GM12878 (cell line): ENCODE measurements around the gene PLPPR2. TPM values are rescaled to one million over a fixed set of nuclear protein-coding genes. Genes with fewer than 3 reads are reported as not detected.

Experiments
- ATAC-seq: fragments of 200-7000 bp; cut with Tn5 transposase; 3 replicates; pipeline ENCODE4 v1.9.1; 2020; ENCODE audit warnings: mild to moderate bottlenecking, moderate library complexity
- BruUV-seq: library from RNA; stranded (reverse); fragments of 400-500 nt; replicated peaks from 2 replicates; lab custom pipeline; 2021; lab: Mats Ljungman, UMichigan
- CTCF ChIA-PET: fragments of 300-600 bp; sonication (Branson Sonifier 250); formaldehyde crosslinking; extraction: SDS; loops from one replicate; lab custom pipeline; 2021; ENCODE audit warnings: inconsistent platforms; lab: Yijun Ruan, JAX
- POLR2A ChIA-PET: fragments of 350-600 bp; formaldehyde crosslinking; extraction: SDS; loops from one replicate; lab custom pipeline; 2021; ENCODE audit warnings: inconsistent platforms; lab: Charles Lee
- RAD21 ChIA-PET: fragments of 300-600 bp; sonication (Branson Sonifier 250); formaldehyde crosslinking; loops from one replicate; lab custom pipeline; 2023; ENCODE audit warnings: antibody characterized with exemption; ENCODE audit not compliant: unreplicated experiment; lab: Charles Lee
- SMC1A ChIA-PET: fragments of 300-600 bp; sonication (Branson Sonifier 250); formaldehyde crosslinking; loops from one replicate; lab custom pipeline; 2023; ENCODE audit not compliant: unreplicated experiment, uncharacterized antibody; lab: Charles Lee
- DNase-seq: peaks from one replicate; pipeline ENCODE4 v3.0.0-alpha.2; 2011; ENCODE audit warnings: low read depth, low spot score
- FAIRE-seq: peaks from 3 replicates; lab custom pipeline; 2011; peaks lifted over from hg19 to GRCh38; lab: Jason Lieb, UNC
- H2AFZ ChIP-seq: 2 replicates; pipeline ENCODE4 v1.6.0; 2011; ENCODE audit warnings: low read depth, low read length, control low read depth; ENCODE audit not compliant: control insufficient read depth
- H3K27ac ChIP-seq: 2 replicates; pipeline ENCODE4 v1.5.1; 2011; ENCODE audit warnings: control low read depth; ENCODE audit not compliant: control insufficient read depth, insufficient read depth
- H3K27me3 ChIP-seq, 2 experiments: replicated peaks in 1 of 2; 2 replicates each; pipeline versions ENCODE4 v1.6.0 to v1.6.1; 2011; ENCODE audit warnings: low read length in 1 of 2; ENCODE audit not compliant: control insufficient read depth in 2 of 2, insufficient read depth in 2 of 2
- H3K36me3 ChIP-seq, 2 experiments: 2 replicates each; pipeline ENCODE4 v1.5.1; 2011; ENCODE audit warnings: low read length in 1 of 2; ENCODE audit not compliant: control insufficient read depth in 2 of 2, insufficient read depth in 2 of 2
- H3K4me1 ChIP-seq: 2 replicates; pipeline ENCODE4 v1.6.1; 2011; ENCODE audit warnings: mild to moderate bottlenecking, low read length, moderate library complexity, mixed read lengths; ENCODE audit not compliant: control insufficient read depth, insufficient read depth
- H3K4me2 ChIP-seq: 2 replicates; pipeline ENCODE4 v1.6.0; 2011; ENCODE audit warnings: control low read depth; ENCODE audit not compliant: control insufficient read depth, insufficient read depth
- H3K4me3 ChIP-seq: fragments of 200-600 bp; sonication (generic); 2 replicates; pipeline ENCODE4 v1.5.1; 2016
- H3K79me2 ChIP-seq: 2 replicates; pipeline ENCODE4 v1.6.0; 2011; ENCODE audit warnings: low read length; ENCODE audit not compliant: control insufficient read depth, insufficient read depth
- H3K9ac ChIP-seq: 2 replicates; pipeline ENCODE4 v1.8.0; 2011; ENCODE audit warnings: low read length, control low read depth, mixed read lengths; ENCODE audit not compliant: control insufficient read depth, insufficient read depth
- H3K9me3 ChIP-seq: replicated peaks from 3 replicates; pipeline ENCODE4 v1.5.1; 2011; ENCODE audit warnings: mild to moderate bottlenecking, low read length; ENCODE audit not compliant: control insufficient read depth, insufficient read depth
- H4K20me1 ChIP-seq: 2 replicates; pipeline ENCODE4 v1.6.0; 2011; ENCODE audit not compliant: control insufficient read depth, insufficient read depth
- BHLHE40 ChIP-seq, 2 experiments: fragments of 450-650 bp in 1 of 2; IDR thresholded peaks; 2 replicates each; pipeline ENCODE4 v1.6.1; 2011 to 2017; ENCODE audit warnings: low read depth in 2 of 2, borderline replicate concordance in 1 of 2, improper control_type of control experiment in 1 of 2, low read length in 1 of 2, mild to moderate bottlenecking in 1 of 2
- CREM ChIP-seq: IDR thresholded peaks from 2 replicates; pipeline ENCODE4 v1.6.1; 2014; ENCODE audit warnings: antibody characterized with exemption, low read depth
- HCFC1 ChIP-seq: fragments of 150-350 bp; IDR thresholded peaks from 2 replicates; pipeline ENCODE4 v1.6.1; 2014; ENCODE audit warnings: low read length
- HDAC6 ChIP-seq: fragments of 200-600 bp; sonication (generic); IDR thresholded peaks from one replicate; pipeline ENCODE4 v1.8.0; 2017; ENCODE audit warnings: antibody characterized with exemption; ENCODE audit not compliant: unreplicated experiment
- IKZF2 ChIP-seq, 2 experiments: fragments of 450-650 bp; IDR thresholded peaks; 2 replicates each; pipeline ENCODE4 v1.6.1; 2017; ENCODE audit warnings: mild to moderate bottlenecking in 2 of 2, moderate library complexity in 2 of 2
- KAT2A ChIP-seq: conservative IDR thresholded peaks from 2 replicates; pipeline ENCODE4 v1.6.1; 2011; ENCODE audit warnings: low read depth, low read length; ENCODE audit not compliant: control insufficient read depth
- LARP7 ChIP-seq: fragments of 450-650 bp; IDR thresholded peaks from 2 replicates; pipeline ENCODE4 v1.6.1; 2017; ENCODE audit warnings: mild to moderate bottlenecking
- MEF2B ChIP-seq: fragments of 450-650 bp; IDR thresholded peaks from 2 replicates; pipeline ENCODE4 v1.6.1; 2018; ENCODE audit warnings: mild to moderate bottlenecking, moderate library complexity; ENCODE audit not compliant: partially characterized antibody, poor library complexity, severe bottlenecking
- RUNX3 ChIP-seq: IDR thresholded peaks from 2 replicates; pipeline ENCODE4 v1.6.1; 2012; ENCODE audit warnings: low read length, inconsistent platforms
- SP1 ChIP-seq: IDR thresholded peaks from one replicate; pipeline ENCODE4 v1.6.1; 2011; ENCODE audit warnings: low read depth, low read length
- SREBF1 ChIP-seq: IDR thresholded peaks from 2 replicates; pipeline ENCODE4 v1.6.1; 2012; ENCODE audit warnings: mild to moderate bottlenecking, low read length
- ZBTB11 ChIP-seq: fragments of 450-650 bp; formaldehyde crosslinking; IDR thresholded peaks from 2 replicates; pipeline ENCODE4 v1.5.0; 2022; ENCODE audit warnings: mild to moderate bottlenecking, missing genetic modification characterization
- ZNF217 ChIP-seq: fragments of 450-650 bp; IDR thresholded peaks from 2 replicates; pipeline ENCODE4 v1.6.1; 2017; ENCODE audit warnings: antibody characterized with exemption, mild to moderate bottlenecking
- WGBS: methylation state at CpG from one replicate; pipeline ENCODE4 v1.1.6; 2016; ENCODE audit warnings: low lambda C conversion rate; ENCODE audit not compliant: insufficient replicate concordance, insufficient coverage; ENCODE audit errors: missing lambda C conversion rate; 5-methylcytosine and 5-hydroxymethylcytosine counted together
- in situ Hi-C: fragments of 300-500 bp; cut with MboI; formaldehyde crosslinking; loops from 9 replicates; pipeline ENCODE4 v1.14.3; 2018; ENCODE audit warnings: mixed read lengths
- intact Hi-C: fragments of 100-400 bp; cut with micrococcal nuclease; formaldehyde crosslinking; loops from one replicate; pipeline ENCODE4 v1.14.2; 2022; ENCODE audit not compliant: unreplicated experiment
- polyA plus RNA-seq, 11 experiments: library from polyadenylated mRNA; depleted of rRNA in 4 of 11; unstranded in 6 of 11; stranded (reverse) in 5 of 11; fragments of >200 nt; fragmentation: Nextera tagmentation in 4 of 11; fragmentation: Illumina TruSeq in 1 of 11; extraction: Ambion mirVana in 4 of 11; extraction: Trizol in 1 of 11; gene quantifications; 1 replicate in 1 of 11; 2 replicates in 10 of 11; pipeline versions ENCODE4 v1.2.1 to v1.2.3, GENCODE V29; 2011 to 2016; ENCODE audit warnings: inconsistent platforms in 2 of 11, missing spikeins in 2 of 11, low read depth in 1 of 11
- total RNA-seq, 4 experiments: library from RNA; depleted of rRNA in 3 of 4; stranded (reverse); fragments of >200 nt in 3 of 4; fragmentation: Illumina TruSeq in 1 of 4; extraction: Trizol in 1 of 4; gene quantifications; 2 replicates each; pipeline versions ENCODE4 v1.2.1 to v1.2.3, GENCODE V29; 2013 to 2021
- TF ChIP-seq, protein P1 (sequence below): fragments of 450-650 bp; IDR thresholded peaks from 2 replicates; pipeline ENCODE4 v1.6.1; 2017; ENCODE audit warnings: mild to moderate bottlenecking
- TF ChIP-seq, protein P2 (sequence below): fragments of 450-650 bp; IDR thresholded peaks from 2 replicates; pipeline ENCODE4 v1.6.1; 2017; ENCODE audit warnings: antibody characterized with exemption, mild to moderate bottlenecking, moderate library complexity

PLPPR2 gene
- total and polyA plus RNA-seq, 10 of the 15 experiments (the other 5 are each of a cell fraction or from before 2014, with no cell fraction given), result 0.09 to 2.8 (median 0.70) TPM

- ChIA-PET SMC1A (interaction anchor here (0.6 to 6.1 kb wide), 13 partner anchors 9 to 211 kb away, joined by 3 to 40 read pairs (median 4); partner anchors contain the start of genes ANGPTL8, CCDC159, TMEM205 and TSPAN16), RAD21 (interaction anchor here (0.8 to 5.2 kb wide), 13 partner anchors 9 to 181 kb away, joined by 3 to 36 read pairs (median 3); partner anchors contain the start of genes CCDC159, ECSIT, ELOF1 and TMEM205), POLR2A (interaction anchor here (1.1 to 4.8 kb wide), 8 partner anchors 9 to 181 kb away, joined by 3 to 48 read pairs (median 4); partner anchors contain the start of genes CCDC159, ELOF1, ODAD3 and RAB3D), CTCF (interaction anchor here (0.6 to 5.6 kb wide), 23 partner anchors 10 to 341 kb away, joined by 3 to 62 read pairs (median 4); partner anchors contain the start of genes CCDC159, ODAD3, PRKCSH and RAB3D)
- peaks cover 0 to 1% of the 10 kb centered on the region in 2 experiments; a peak in 2 of 4 replicates for H3K27me3 ChIP-seq
- no peak overlapping the region for H3K9ac ChIP-seq
- H3K9me3 ChIP-seq, result no peaks in the 10 kb centered on the region
- no peaks in the 10 kb centered on the region for H3K36me3 ChIP-seq
- FAIRE-seq (no peak), DNase-seq (no peak), ATAC-seq (no peak)
- H3K4me1 ChIP-seq, result peaks cover 31% of the 10 kb centered on the region
- in situ Hi-C loops, result no loop called here
- no peak overlapping the region for H2AFZ ChIP-seq
- H3K27ac ChIP-seq, result no peak overlapping the region
- BruUV-seq, result no TSS peak
- WGBS, result 100% methylated on average over 3 of the region's 3 CpGs
- 0 out of 2 replicates have a peak overlapping the region, but pooled peaks have one; percentile 42 for H3K4me2 ChIP-seq
- H3K4me3 ChIP-seq, result no peak overlapping the region
- H3K79me2 ChIP-seq, result peaks cover 10% of the 10 kb centered on the region
- no peaks in the 10 kb centered on the region for H4K20me1 ChIP-seq
- intact Hi-C loops, result no loop called here
- TF ChIP-seq RUNX3 (no peak), ZBTB11 (CRISPR knock-in tag) (no peak), MEF2B (no peak), ZNF217 (no peak), BHLHE40 (IDR thresholded peaks at IDR 0.05; ENCODE audit: borderline replicate concordance in 1 of 2, low read depth in 2 of 2, low read length in 1 of 2) (no peak), LARP7 (no peak), HCFC1 (no peak), IKZF2 (IDR thresholded peaks at IDR 0.05) (no peak), SREBF1 (no peak), HDAC6 (no peak), SP1 (no peak), KAT2A (no peak), CREM (no peak)
- TF ChIP-seq, protein P1, sequence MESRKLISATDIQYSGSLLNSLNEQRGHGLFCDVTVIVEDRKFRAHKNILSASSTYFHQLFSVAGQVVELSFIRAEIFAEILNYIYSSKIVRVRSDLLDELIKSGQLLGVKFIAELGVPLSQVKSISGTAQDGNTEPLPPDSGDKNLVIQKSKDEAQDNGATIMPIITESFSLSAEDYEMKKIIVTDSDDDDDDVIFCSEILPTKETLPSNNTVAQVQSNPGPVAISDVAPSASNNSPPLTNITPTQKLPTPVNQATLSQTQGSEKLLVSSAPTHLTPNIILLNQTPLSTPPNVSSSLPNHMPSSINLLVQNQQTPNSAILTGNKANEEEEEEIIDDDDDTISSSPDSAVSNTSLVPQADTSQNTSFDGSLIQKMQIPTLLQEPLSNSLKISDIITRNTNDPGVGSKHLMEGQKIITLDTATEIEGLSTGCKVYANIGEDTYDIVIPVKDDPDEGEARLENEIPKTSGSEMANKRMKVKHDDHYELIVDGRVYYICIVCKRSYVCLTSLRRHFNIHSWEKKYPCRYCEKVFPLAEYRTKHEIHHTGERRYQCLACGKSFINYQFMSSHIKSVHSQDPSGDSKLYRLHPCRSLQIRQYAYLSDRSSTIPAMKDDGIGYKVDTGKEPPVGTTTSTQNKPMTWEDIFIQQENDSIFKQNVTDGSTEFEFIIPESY, result no peak
- TF ChIP-seq, protein P2, sequence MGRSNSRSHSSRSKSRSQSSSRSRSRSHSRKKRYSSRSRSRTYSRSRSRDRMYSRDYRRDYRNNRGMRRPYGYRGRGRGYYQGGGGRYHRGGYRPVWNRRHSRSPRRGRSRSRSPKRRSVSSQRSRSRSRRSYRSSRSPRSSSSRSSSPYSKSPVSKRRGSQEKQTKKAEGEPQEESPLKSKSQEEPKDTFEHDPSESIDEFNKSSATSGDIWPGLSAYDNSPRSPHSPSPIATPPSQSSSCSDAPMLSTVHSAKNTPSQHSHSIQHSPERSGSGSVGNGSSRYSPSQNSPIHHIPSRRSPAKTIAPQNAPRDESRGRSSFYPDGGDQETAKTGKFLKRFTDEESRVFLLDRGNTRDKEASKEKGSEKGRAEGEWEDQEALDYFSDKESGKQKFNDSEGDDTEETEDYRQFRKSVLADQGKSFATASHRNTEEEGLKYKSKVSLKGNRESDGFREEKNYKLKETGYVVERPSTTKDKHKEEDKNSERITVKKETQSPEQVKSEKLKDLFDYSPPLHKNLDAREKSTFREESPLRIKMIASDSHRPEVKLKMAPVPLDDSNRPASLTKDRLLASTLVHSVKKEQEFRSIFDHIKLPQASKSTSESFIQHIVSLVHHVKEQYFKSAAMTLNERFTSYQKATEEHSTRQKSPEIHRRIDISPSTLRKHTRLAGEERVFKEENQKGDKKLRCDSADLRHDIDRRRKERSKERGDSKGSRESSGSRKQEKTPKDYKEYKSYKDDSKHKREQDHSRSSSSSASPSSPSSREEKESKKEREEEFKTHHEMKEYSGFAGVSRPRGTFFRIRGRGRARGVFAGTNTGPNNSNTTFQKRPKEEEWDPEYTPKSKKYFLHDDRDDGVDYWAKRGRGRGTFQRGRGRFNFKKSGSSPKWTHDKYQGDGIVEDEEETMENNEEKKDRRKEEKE, result no peak
Measured at GRCh38 chr19:11377756-11378155, 22.5 kb downstream of the PLPPR2 start.
